Activated T-cell treated with anti-CD3 and anti-CD28 coated beads, Interleukin-2, amount 50 U/mL, for 72 hours (primary cell): ENCODE data around the gene EVC. TPM values are rescaled to one million over a fixed set of nuclear protein-coding genes. Genes with fewer than 3 reads are reported as not detected.

ENCODE experiments used
- ATAC-seq, 2 donors: fragments of 150-1000 bp; cut with Tn5 transposase; replicated peaks in 1 of 2; 2 replicates each; pipeline ENCODE4 v1.10.0; 2021; ENCODE audit warnings: moderate library complexity in 2 of 2, mild to moderate bottlenecking in 1 of 2
- DNase-seq, 2 donors: peaks; one replicate each; pipeline ENCODE4 v3.0.0; 2021 to 2022; ENCODE audit warnings: mixed read lengths in 1 of 2
- H3K27ac Mint-ChIP-seq: one replicate; pipeline ENCODE4 v1.8.0; 2022; ENCODE audit warnings: mild to moderate bottlenecking, moderate library complexity, mixed read lengths
- H3K27me3 Mint-ChIP-seq: one replicate; pipeline ENCODE4 v1.8.0; 2022; ENCODE audit warnings: low read depth, mixed read lengths
- H3K36me3 Mint-ChIP-seq, 2 donors: one replicate each; pipeline ENCODE4 v1.8.0; 2022; ENCODE audit warnings: mixed read lengths in 2 of 2, mild to moderate bottlenecking in 1 of 2; ENCODE audit not compliant: insufficient read depth in 2 of 2
- H3K4me1 Mint-ChIP-seq: one replicate; pipeline ENCODE4 v1.8.0; 2022; ENCODE audit warnings: low read depth, mixed read lengths
- H3K4me3 Mint-ChIP-seq, 2 donors: one replicate each; pipeline ENCODE4 v1.8.0; 2022; ENCODE audit warnings: mild to moderate bottlenecking in 2 of 2, mixed read lengths in 2 of 2, moderate library complexity in 2 of 2
- H3K9me3 Mint-ChIP-seq, 2 donors: one replicate each; pipeline ENCODE4 v1.8.0; 2022; ENCODE audit warnings: mixed read lengths in 2 of 2
- total RNA-seq, 2 donors: library from RNA; stranded (reverse); gene quantifications; one replicate each; pipeline ENCODE4 v1.2.3, GENCODE V29; 2022

EVC gene
- 1 to 10 TPM in 1 of 2 donors, under 1 TPM in 1; 0.60 to 3.5 TPM for total RNA-seq

DNA sequence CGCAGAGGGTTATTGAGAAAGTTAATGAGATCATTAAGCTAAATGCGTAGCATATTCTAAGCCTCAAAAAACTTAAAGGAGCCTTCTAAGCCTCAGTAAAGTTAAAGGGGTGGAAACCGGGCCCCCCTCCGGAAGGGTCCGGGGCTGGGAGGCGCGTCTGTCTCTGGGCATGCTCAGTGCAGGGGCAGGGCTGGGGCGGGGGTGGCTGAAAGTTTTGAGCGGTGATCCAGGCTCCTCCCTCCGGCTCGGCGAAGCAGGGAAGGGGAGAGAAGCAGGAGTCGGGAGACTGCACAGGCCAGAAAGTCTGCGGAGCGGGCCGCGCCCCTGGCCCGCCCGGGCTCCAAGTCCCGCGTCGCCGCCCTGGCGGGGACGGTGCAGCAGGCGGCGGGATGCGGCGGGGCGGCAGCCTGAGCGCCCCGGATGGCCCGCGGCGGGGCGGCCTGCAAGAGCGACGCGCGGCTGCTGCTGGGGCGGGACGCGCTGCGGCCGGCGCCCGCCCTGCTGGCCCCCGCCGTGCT is at the start of gene EVC:
Gene EVC (plus strand): TSS at position 241 of the 518 bp plus-strand sequence. CDS start 180 bp downstream, at position 421.
- Mint-ChIP-seq H3K9me3 (peaks cover 6 to 7% of the 10 kb centered on the region in 2 donors), H3K27me3 (peaks cover 50% of the 10 kb centered on the region), H3K4me1 (peaks cover 21% of the 10 kb centered on the region), H3K4me3 (peak within 1 kb of the TSS; percentile 64 to 85), H3K36me3 (peaks cover 9 to 11% of the 10 kb centered on the region in 2 donors), H3K27ac (no peak within 1 kb of the TSS)
- peak; percentile 50 to 51 for ATAC-seq
- DNase-seq = peak in 1 of 2 donors; percentile 32

DNA sequence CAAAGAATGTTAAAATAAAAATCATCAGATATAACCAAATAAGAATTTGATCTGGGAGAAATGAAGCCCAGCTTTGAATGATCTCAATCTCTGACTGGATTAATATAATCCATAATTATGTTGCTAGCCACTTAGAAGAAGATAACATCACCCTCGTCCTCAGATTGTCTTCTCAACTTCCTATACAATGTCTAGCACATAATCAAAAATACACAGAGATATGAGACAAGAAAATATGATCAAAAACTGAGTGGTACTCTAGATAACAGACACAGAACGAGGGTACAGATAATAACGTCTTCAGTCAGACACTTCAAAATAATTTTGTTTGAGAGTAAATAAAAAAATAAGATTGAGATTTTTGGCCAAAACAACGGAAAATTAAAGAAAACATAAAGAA is 49.8 kb upstream of the EVC start:
- H3K27ac Mint-ChIP-seq = no peak overlapping the region
- ATAC-seq = no peak
- DNase-seq = no peak
- H3K27me3 Mint-ChIP-seq = peaks cover 6% of the 10 kb centered on the region
- peaks cover 7 to 11% of the 10 kb centered on the region in 2 donors for H3K9me3 Mint-ChIP-seq
- H3K4me3 Mint-ChIP-seq = no peak overlapping the region
- peaks cover 2 to 7% of the 10 kb centered on the region in 2 donors for H3K36me3 Mint-ChIP-seq
- no peaks in the 10 kb centered on the region for H3K4me1 Mint-ChIP-seq

DNA sequence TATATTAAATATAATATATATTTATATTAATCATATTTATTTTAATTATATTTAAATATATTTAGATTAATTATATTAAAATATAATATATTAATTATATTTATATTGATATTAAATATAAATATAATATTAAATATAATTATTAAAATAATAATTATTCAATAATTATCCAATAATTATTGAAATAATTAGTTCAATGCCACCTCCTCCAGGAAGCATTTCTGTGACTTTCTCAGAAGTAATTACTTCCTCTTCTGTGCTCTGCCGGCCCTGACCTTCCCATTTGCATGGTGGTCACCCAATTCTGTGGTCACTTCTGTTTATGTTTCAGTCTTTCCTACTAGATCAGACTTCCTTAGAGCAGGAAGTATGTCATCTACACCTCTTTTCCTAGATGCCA is 48.4 kb upstream of the EVC start:
- ATAC-seq = no peak
- Mint-ChIP-seq H3K4me1 (no peaks in the 10 kb centered on the region), H3K9me3 (peaks cover 7 to 11% of the 10 kb centered on the region in 2 donors), H3K4me3 (no peak overlapping the region), H3K27ac (no peak overlapping the region), H3K27me3 (peaks cover 5% of the 10 kb centered on the region), H3K36me3 (peaks cover 2 to 7% of the 10 kb centered on the region in 2 donors)
- no peak for DNase-seq

DNA sequence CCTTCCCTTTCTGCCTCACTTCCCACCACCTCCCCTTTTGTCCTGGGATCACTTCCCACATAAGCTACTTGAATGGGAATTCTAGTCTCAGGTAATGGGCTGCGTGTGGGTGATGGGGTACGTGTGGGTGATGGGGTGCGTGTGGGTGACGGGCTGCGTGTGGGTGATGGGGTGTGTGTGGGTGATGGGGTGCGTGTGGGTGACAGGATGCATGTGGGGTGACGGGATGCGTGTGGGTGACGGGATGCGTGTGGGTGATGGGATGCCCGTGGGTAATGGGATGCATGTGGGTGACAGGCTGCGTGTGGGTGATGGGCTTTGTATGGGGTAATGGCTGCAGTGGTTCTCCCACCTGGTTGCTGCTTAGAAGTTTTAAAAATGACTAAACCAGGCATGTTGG is 46.2 kb upstream of the EVC start:
- peaks cover 9 to 10% of the 10 kb centered on the region in 2 donors for H3K9me3 Mint-ChIP-seq
- no peaks in the 10 kb centered on the region for H3K4me1 Mint-ChIP-seq
- DNase-seq (no peak), ATAC-seq (no peak)
- H3K36me3 Mint-ChIP-seq = peaks cover 2 to 7% of the 10 kb centered on the region in 2 donors
- H3K4me3 Mint-ChIP-seq = no peak overlapping the region
- no peaks in the 10 kb centered on the region for H3K27me3 Mint-ChIP-seq
- H3K27ac Mint-ChIP-seq = no peak overlapping the region

DNA sequence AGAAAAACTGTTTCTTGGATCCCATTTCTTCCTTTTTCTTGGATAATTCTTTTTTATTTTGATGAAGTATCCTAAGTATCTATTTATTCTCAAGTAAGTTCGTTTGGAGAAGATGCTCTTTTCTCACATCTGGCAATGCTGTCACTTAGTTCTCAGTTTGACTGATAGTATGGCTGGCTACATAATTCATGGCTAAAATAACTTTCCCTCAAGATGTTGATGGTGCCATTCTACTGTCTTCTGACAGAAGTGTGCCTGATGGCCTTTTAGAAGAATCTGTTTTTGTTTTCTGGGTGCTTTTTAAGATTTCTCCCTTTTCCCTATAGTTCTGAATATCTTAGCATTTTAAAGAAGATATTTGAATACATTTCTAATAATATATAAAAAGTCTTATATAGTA is 44.3 kb upstream of the EVC start:
- Mint-ChIP-seq H3K27ac (no peak overlapping the region), H3K4me1 (no peaks in the 10 kb centered on the region), H3K9me3 (peaks cover 7 to 8% of the 10 kb centered on the region in 2 donors), H3K4me3 (no peak overlapping the region), H3K36me3 (peaks cover 2 to 7% of the 10 kb centered on the region in 2 donors), H3K27me3 (no peaks in the 10 kb centered on the region)
- DNase-seq (no peak), ATAC-seq (no peak)

DNA sequence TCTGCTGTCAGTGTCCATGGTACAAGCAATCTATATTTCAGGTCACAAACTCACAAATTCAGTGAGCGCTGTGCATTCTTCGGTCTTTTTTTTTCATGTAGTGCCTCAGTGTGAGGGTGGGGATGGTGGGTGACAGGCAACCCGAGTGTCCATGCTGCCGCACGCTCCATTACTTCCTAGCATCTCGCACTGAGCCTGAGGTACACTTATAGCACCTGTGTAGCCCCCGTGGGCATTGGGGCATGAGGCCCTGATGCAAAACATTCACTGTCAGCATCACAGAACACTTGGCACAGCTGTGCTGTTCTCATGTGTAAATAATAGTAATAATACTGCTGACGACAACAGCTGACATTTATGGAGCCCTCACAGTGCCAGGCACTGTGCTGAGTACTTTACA is 34.2 kb upstream of the EVC start:
- no peaks in the 10 kb centered on the region for H3K27me3 Mint-ChIP-seq
- no peak overlapping the region for H3K4me3 Mint-ChIP-seq
- ATAC-seq (no peak), DNase-seq (no peak)
- no peak overlapping the region for H3K27ac Mint-ChIP-seq
- no peaks in the 10 kb centered on the region for H3K4me1 Mint-ChIP-seq
- no peaks in the 10 kb centered on the region for H3K9me3 Mint-ChIP-seq
- H3K36me3 Mint-ChIP-seq = no peaks in the 10 kb centered on the region

DNA sequence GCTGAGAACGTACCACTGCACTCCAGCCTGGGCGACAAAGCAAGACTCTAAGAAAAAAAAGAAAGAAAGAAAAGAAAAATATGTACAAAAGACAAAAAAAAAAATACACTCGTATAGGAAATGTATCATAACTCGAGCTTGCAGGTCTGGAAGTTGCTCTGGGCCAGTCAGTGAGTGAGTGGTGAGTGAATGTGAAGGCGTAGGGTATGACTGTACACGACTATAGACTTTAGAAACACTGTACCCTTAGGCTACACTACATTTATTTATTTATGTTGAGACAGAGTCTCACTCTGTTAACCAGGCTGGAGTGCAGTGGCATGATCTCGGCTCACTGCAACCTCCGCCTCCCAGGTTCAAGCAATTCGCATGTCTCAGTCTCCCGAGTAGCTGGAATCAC is 32.0 kb upstream of the EVC start:
- Mint-ChIP-seq H3K27me3 (no peaks in the 10 kb centered on the region), H3K4me3 (no peak overlapping the region), H3K4me1 (no peaks in the 10 kb centered on the region), H3K36me3 (no peaks in the 10 kb centered on the region), H3K9me3 (no peaks in the 10 kb centered on the region), H3K27ac (no peak overlapping the region)
- no peak for ATAC-seq
- no peak for DNase-seq

DNA sequence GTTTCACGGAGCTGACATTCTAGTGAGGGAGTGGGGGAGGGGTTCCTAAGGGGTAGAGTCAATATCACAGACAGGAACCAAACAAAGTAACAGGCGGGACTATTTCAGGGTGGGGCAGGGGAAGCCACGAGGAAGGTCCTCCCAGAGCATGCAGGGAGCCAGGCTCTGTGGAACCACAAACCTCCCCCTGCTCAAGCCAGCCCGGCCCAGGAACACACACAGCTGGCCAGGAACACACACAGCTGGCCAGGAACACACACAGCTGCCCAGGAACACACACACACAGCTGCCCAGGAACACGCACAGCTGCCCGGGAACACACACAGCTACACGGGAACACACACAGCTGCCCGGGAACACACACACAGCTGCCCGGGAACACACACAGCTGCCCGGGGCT is 27.4 kb upstream of the EVC start:
- ATAC-seq (no peak), DNase-seq (no peak)
- H3K27ac Mint-ChIP-seq = no peak overlapping the region
- H3K27me3 Mint-ChIP-seq = no peaks in the 10 kb centered on the region
- no peaks in the 10 kb centered on the region for H3K9me3 Mint-ChIP-seq
- no peaks in the 10 kb centered on the region for H3K4me1 Mint-ChIP-seq
- H3K36me3 Mint-ChIP-seq = no peaks in the 10 kb centered on the region
- H3K4me3 Mint-ChIP-seq = no peak overlapping the region

DNA sequence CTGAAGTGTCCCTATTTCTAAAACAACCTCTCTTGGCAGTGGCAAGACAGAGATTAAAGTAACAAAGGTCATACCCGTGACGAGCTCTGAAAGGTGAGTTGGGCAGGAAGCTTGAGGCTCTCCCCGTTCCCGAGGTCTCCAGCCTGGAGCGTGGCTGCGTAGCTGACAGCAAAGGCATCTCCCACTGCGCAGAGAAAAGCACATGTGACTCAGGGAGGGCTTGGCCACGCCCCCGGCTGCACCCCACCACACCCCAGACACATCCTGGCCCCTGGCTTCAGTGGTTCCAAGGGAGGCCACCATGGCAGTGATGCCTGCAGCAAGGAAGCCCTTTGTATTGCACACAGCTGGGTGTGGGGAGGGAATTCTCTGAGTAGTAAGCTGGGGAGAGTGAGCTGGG is 25.7 kb upstream of the EVC start:
- Mint-ChIP-seq H3K4me3 (no peak overlapping the region), H3K9me3 (no peaks in the 10 kb centered on the region), H3K27ac (no peak overlapping the region), H3K4me1 (no peaks in the 10 kb centered on the region), H3K27me3 (no peaks in the 10 kb centered on the region), H3K36me3 (no peaks in the 10 kb centered on the region)
- DNase-seq = no peak
- no peak for ATAC-seq

DNA sequence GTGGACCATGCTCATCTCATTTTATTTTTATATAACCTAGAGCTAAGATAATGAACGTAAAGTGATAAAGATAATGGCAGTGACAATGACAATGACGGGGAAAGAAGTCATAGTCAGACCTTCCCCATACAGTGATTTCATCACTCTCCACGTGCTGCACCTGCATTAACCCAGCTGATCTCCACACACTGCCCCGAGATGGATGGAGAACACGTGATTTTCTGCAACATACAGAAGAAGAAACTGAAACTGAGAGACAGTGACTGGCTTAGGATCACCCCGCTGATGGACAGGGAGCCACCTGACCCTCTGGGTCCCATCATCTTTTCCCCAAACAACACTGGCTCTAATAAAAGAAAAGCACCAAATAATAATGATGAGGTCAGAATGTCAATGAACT is 24.7 kb upstream of the EVC start:
- ATAC-seq = no peak
- no peak for DNase-seq
- no peaks in the 10 kb centered on the region for H3K9me3 Mint-ChIP-seq
- H3K36me3 Mint-ChIP-seq = no peaks in the 10 kb centered on the region
- H3K4me3 Mint-ChIP-seq = no peak overlapping the region
- no peaks in the 10 kb centered on the region for H3K27me3 Mint-ChIP-seq
- H3K27ac Mint-ChIP-seq = no peak overlapping the region
- no peaks in the 10 kb centered on the region for H3K4me1 Mint-ChIP-seq

DNA sequence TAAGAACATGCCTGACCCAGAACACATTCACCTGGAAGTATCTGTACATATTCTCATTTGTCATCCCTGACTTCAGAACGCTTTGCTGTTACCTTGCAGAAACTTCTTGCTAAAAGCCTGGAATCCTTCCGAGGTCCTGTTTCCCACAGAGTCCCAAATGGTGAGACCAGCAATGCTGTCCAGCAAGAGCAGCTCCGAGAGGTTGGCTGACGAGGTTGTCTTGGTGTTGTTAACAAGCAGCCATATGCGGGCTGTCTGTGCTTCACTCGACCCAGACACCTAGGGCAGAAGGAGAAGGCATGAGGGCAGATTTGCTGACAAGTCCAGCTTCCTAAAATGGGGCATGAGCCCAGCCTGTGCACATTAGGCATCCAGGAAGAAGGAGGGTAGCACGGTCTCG is 21.9 kb upstream of the EVC start:
- Mint-ChIP-seq H3K4me1 (no peaks in the 10 kb centered on the region), H3K4me3 (no peak overlapping the region), H3K27me3 (no peaks in the 10 kb centered on the region), H3K27ac (no peak overlapping the region), H3K9me3 (no peaks in the 10 kb centered on the region), H3K36me3 (no peaks in the 10 kb centered on the region)
- ATAC-seq (no peak), DNase-seq (no peak)

DNA sequence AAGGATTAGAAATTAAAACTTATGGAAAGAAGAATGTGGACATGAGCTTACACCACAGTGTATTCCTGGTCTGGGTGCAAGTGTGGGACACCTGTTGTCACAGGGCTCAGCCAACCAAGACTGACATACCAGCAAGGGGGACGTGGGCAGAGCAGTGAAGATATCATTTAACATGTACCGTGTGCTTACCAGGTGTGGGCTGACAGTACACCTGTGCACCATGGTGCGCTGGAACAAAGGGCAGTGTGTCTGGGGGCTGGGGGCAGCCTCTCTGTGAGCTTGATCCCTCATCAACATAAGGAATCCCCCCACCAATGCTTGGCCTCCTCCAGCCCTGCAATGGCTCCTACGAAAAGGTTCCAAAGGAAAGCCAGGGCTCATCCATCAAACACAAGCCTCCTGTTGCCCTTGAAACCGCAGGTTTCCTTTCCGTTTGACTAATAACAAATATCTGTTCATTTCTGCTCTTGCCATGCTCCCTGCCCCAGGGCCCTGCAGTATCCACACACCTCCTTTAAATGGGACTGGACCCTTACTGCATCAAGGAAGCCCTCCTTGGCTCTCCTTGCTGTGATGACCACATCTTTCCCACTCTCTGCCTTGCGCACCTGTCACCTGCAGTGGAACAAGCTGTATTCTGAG is 19.4 kb upstream of the EVC start:
- H3K4me1 Mint-ChIP-seq = no peaks in the 10 kb centered on the region

DNA sequence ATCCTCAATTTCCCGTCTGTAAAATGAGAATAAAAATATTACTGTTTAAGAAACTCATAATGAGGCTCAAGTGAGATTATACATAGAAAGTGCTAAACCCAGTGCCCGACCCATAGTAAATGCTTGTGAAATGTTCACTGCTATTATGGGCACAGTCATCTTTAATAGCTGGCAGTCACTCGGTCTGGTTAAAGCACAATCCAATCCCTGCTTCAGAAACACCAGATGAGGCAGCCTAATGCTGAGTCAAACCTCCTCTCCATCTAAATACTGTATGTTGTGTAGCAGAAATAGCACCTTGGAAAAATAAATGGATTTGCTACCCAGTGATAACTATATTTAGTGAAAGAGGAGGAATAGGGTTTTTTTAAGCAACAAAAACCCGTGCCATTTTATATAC is 17.1 kb upstream of the EVC start:
- no peaks in the 10 kb centered on the region for H3K4me1 Mint-ChIP-seq
- no peak for ATAC-seq

More for the DNA sequence above, 19.4 kb upstream of the EVC start:
- H3K27ac Mint-ChIP-seq = no peak overlapping the region
- ATAC-seq (no peak), DNase-seq (no peak)
- H3K36me3 Mint-ChIP-seq = no peaks in the 10 kb centered on the region
- H3K9me3 Mint-ChIP-seq = no peaks in the 10 kb centered on the region
- H3K4me3 Mint-ChIP-seq = no peak overlapping the region
- no peaks in the 10 kb centered on the region for H3K27me3 Mint-ChIP-seq

DNA sequence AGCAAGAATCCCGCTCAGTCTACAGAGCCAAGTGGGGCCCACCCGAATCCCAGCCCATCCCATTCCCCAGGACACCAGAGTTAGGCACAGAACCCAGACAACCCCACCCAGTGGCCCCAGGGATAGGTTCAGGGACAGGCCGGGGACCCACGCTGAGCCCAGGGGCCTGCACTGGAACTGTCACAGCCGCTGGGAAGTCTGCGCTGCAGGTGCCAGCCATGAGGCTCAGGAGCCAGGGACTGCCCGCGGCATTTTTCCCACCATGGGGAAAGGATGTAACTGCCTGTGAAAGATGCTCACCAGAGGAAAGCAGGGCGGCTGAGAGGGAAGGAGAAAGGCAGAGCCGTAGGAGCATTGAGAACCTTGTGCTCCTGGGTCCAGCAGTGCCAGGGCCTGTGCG is 14.7 kb upstream of the EVC start:
- DNase-seq (no peak), ATAC-seq (no peak)
- Mint-ChIP-seq H3K4me3 (no peak overlapping the region), H3K27ac (no peak overlapping the region), H3K27me3 (no peaks in the 10 kb centered on the region), H3K9me3 (peaks cover 0 to under 1% of the 10 kb centered on the region in 2 donors), H3K36me3 (no peaks in the 10 kb centered on the region), H3K4me1 (no peaks in the 10 kb centered on the region)

More for the DNA sequence above, 17.1 kb upstream of the EVC start:
- no peak overlapping the region for H3K4me3 Mint-ChIP-seq
- no peaks in the 10 kb centered on the region for H3K9me3 Mint-ChIP-seq
- DNase-seq = no peak
- H3K27me3 Mint-ChIP-seq = no peaks in the 10 kb centered on the region
- H3K36me3 Mint-ChIP-seq = no peaks in the 10 kb centered on the region
- no peak overlapping the region for H3K27ac Mint-ChIP-seq
